Loucy (cell line): ENCODE data around the gene SMIM5.

ENCODE experiments used
- H2AFZ ChIP-seq: fragments of 200-600 bp; sonication (generic); 2 replicates; pipeline ENCODE4 v1.6.0; 2016; ENCODE audit warnings: antibody characterized with exemption, mild to moderate bottlenecking, low read length, moderate library complexity
- H3F3A ChIP-seq: fragments of 200-600 bp; 2 replicates; pipeline ENCODE4 v1.6.0; 2016; ENCODE audit warnings: antibody characterized with exemption, low read depth, mild to moderate bottlenecking
- H3K27me3 ChIP-seq: fragments of 200-600 bp; sonication (generic); 2 replicates; pipeline ENCODE4 v1.6.1; 2014; ENCODE audit warnings: low read length, mild to moderate bottlenecking; ENCODE audit not compliant: insufficient read depth, poor library complexity, severe bottlenecking
- H3K36me3 ChIP-seq: fragments of 200-600 bp; sonication (generic); 2 replicates; pipeline ENCODE4 v1.6.1; 2016; ENCODE audit warnings: low read length; ENCODE audit not compliant: insufficient read depth
- H3K4me1 ChIP-seq: fragments of 200-600 bp; sonication (generic); 2 replicates; pipeline ENCODE4 v1.5.1; 2014; ENCODE audit warnings: low read length, mild to moderate bottlenecking; ENCODE audit not compliant: insufficient read depth, poor library complexity, severe bottlenecking
- H3K4me2 ChIP-seq: fragments of 200-600 bp; sonication (generic); 2 replicates; pipeline ENCODE4 v1.6.0; 2014; ENCODE audit warnings: antibody characterized with exemption, low read length, low read depth, mild to moderate bottlenecking; ENCODE audit not compliant: poor library complexity, severe bottlenecking
- H3K4me3 ChIP-seq: fragments of 200-600 bp; sonication (generic); 2 replicates; pipeline ENCODE4 v1.5.1; 2014; ENCODE audit warnings: low read length, mild to moderate bottlenecking, mixed read lengths; ENCODE audit not compliant: poor library complexity, severe bottlenecking
- H3K79me2 ChIP-seq: fragments of 200-600 bp; sonication (generic); 2 replicates; pipeline ENCODE4 v1.6.1; 2014; ENCODE audit warnings: low read length; ENCODE audit not compliant: insufficient read depth
- H3K9ac ChIP-seq: fragments of 200-600 bp; sonication (generic); 2 replicates; pipeline ENCODE4 v1.6.0; 2014; ENCODE audit warnings: mild to moderate bottlenecking, low read depth, low read length, moderate library complexity; ENCODE audit not compliant: poor library complexity, severe bottlenecking
- H3K9me2 ChIP-seq: fragments of 200-600 bp; sonication (generic); replicated peaks from 2 replicates; pipeline ENCODE4 v1.6.1; 2016; ENCODE audit warnings: low read depth, low read length, mixed read lengths
- H3K9me3 ChIP-seq: fragments of 200-600 bp; sonication (generic); 2 replicates; pipeline ENCODE4 v1.6.1; 2014; ENCODE audit warnings: mild to moderate bottlenecking, antibody characterized with exemption, low read length, low read depth; ENCODE audit not compliant: insufficient read depth
- H4K20me1 ChIP-seq: fragments of 200-600 bp; sonication (generic); 2 replicates; pipeline ENCODE4 v1.6.0; 2014; ENCODE audit warnings: antibody characterized with exemption, low read length, mild to moderate bottlenecking; ENCODE audit not compliant: insufficient read depth, poor library complexity, severe bottlenecking
- EZH2phosphoT487 ChIP-seq: fragments of 200-600 bp; IDR thresholded peaks from 2 replicates; pipeline ENCODE4 v1.6.1; 2018; ENCODE audit warnings: antibody characterized with exemption, mild to moderate bottlenecking, moderate library complexity, borderline replicate concordance
- TF ChIP-seq, protein P1 (sequence below): fragments of 200-600 bp; sonication (generic); conservative IDR thresholded peaks from 2 replicates; pipeline ENCODE4 v1.5.1; 2014; ENCODE audit warnings: mild to moderate bottlenecking, antibody characterized with exemption, low read length

Gene SMIM5

GRCh38 chr17:75681289-75681688 is 48.1 kb downstream of the SMIM5 start:
- H3K9me2 ChIP-seq, result no peaks in the 10 kb centered on the region
- H3F3A ChIP-seq, result no peaks in the 10 kb centered on the region
- H3K9me3 ChIP-seq, result no peaks in the 10 kb centered on the region
- no peaks in the 10 kb centered on the region for H4K20me1 ChIP-seq
- H3K79me2 ChIP-seq, result peaks cover 59% of the 10 kb centered on the region
- no peaks in the 10 kb centered on the region for H3K4me1 ChIP-seq
- no peak overlapping the region for H2AFZ ChIP-seq
- H3K4me3 ChIP-seq, result no peak overlapping the region
- H3K27me3 ChIP-seq, result no peaks in the 10 kb centered on the region
- H3K9ac ChIP-seq, result no peak overlapping the region
- TF ChIP-seq EZH2phosphoT487, result no peak
- TF ChIP-seq, protein P1, sequence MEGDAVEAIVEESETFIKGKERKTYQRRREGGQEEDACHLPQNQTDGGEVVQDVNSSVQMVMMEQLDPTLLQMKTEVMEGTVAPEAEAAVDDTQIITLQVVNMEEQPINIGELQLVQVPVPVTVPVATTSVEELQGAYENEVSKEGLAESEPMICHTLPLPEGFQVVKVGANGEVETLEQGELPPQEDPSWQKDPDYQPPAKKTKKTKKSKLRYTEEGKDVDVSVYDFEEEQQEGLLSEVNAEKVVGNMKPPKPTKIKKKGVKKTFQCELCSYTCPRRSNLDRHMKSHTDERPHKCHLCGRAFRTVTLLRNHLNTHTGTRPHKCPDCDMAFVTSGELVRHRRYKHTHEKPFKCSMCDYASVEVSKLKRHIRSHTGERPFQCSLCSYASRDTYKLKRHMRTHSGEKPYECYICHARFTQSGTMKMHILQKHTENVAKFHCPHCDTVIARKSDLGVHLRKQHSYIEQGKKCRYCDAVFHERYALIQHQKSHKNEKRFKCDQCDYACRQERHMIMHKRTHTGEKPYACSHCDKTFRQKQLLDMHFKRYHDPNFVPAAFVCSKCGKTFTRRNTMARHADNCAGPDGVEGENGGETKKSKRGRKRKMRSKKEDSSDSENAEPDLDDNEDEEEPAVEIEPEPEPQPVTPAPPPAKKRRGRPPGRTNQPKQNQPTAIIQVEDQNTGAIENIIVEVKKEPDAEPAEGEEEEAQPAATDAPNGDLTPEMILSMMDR, result no peak
- H3K4me2 ChIP-seq, result no peak overlapping the region
- H3K36me3 ChIP-seq, result peaks cover 10% of the 10 kb centered on the region; the same call in 1 of the 2 replicates

DNA sequence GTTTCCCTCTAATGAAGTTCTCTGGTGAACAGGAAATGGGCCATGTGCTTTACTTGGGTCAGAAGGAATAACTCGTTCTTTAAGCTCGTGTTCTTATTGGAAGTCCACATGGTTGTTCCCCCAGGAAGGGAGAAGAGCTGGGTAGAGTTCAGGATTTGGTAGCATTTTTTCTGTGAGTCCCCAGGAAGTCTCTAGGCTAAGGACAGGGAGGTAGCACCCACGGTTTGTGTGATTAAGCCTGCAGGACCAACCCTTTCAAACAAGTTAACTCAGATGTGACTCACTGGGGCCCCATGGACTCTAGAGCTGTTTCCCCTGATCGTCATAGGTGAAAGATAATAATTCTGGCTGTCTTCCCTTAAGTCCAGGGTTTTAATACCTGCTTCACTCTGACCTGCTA is 50.3 kb downstream of the SMIM5 start:
- H4K20me1 ChIP-seq, result peaks cover 3% of the 10 kb centered on the region

GRCh38 chr17:75684249-75684648 is 51.0 kb downstream of the SMIM5 start:
- H3K9ac ChIP-seq, result no peak overlapping the region
- H3K36me3 ChIP-seq, result no peaks in the 10 kb centered on the region; the same call in 1 of the 2 replicates
- no peaks in the 10 kb centered on the region for H3K27me3 ChIP-seq
- no peak for TF ChIP-seq EZH2phosphoT487
- TF ChIP-seq, protein P1, result no peak
- H2AFZ ChIP-seq, result no peak overlapping the region
- H3K4me3 ChIP-seq, result no peak overlapping the region
- no peak overlapping the region for H3K4me2 ChIP-seq
- peaks cover 19% of the 10 kb centered on the region for H3K4me1 ChIP-seq
- no peaks in the 10 kb centered on the region for H3K9me3 ChIP-seq
- peaks cover 73% of the 10 kb centered on the region for H3K79me2 ChIP-seq
- no peaks in the 10 kb centered on the region for H3K9me2 ChIP-seq
- peaks cover 7% of the 10 kb centered on the region for H4K20me1 ChIP-seq
- H3F3A ChIP-seq, result no peaks in the 10 kb centered on the region

More for the DNA sequence above, 50.3 kb downstream of the SMIM5 start:
- Histone ChIP-seq H3K9me2 (no peaks in the 10 kb centered on the region), H3K4me2 (no peak overlapping the region), H3K79me2 (peaks cover 69% of the 10 kb centered on the region), H3K4me3 (no peak overlapping the region), H3K9me3 (no peaks in the 10 kb centered on the region), H3F3A (no peaks in the 10 kb centered on the region), H3K27me3 (no peaks in the 10 kb centered on the region), H2AFZ (no peak overlapping the region), H3K9ac (no peak overlapping the region), H3K4me1 (peaks cover 12% of the 10 kb centered on the region), H3K36me3 (peaks cover 3% of the 10 kb centered on the region; the same call in 1 of the 2 replicates)
- TF ChIP-seq EZH2phosphoT487, result no peak
- TF ChIP-seq, protein P1, result no peak
